ENCODE data around the gene CORO1C.

The CORO1C gene

DNA sequence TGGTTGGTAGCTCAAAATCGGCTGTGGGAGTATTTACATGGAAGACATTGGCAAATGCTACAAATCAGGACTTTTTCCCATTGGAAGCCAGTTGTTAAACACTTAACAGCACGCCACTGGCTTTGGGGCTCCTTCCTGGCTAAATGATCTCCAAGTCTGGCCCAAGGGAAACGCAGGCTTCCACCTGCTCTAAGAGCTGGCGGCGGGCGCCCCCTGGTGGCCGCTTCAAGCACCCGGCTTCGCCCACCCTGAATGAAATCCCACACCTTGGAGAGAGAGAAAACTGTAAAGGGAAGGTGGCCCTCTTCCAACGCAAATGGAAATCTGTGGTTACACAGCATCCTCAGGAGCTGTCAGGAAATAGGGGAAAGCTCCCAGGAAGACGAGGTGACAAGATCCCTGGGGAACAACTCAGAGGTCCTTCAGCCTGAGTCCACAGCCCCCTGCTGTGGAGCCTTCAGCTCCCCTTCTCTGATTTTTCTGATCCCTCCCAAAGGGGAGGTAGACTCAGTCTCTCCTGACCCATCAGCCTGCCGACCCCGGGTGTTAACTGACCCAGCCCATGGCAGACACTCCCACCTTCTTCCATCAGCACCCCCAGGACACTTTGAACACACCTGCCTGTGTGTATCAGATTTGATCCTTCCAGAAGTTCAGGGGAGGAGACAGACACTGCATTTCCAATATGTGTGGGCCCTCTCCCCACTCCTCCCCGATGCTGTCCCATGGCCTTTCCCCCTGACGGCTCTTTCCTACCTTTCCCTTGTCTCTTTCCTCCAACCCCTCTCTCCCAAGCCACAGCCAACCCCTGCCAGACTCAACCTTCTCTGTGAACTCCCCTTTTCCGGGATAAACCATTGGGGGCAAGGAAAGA lies 113.0 kb downstream of the CORO1C start:
- ATAC-seq (ENCODE audit: insufficient read depth, low read depth) (peak; percentile 81), DNase-seq (peak; percentile 81)
- peaks cover 2% of the 10 kb centered on the region; the same call in 1 of the 2 replicates for H3K79me2 ChIP-seq (ENCODE audit: insufficient read depth, low read length)
- 0 out of 2 replicates have a peak overlapping the region, but pooled peaks have one; percentile 15 for H3K4me2 ChIP-seq (ENCODE audit: insufficient read depth, low read length)
- peaks cover 1% of the 10 kb centered on the region for H4K20me1 ChIP-seq (ENCODE audit: insufficient read depth, low read length)
- no peaks in the 10 kb centered on the region for H3K27me3 ChIP-seq (ENCODE audit: insufficient read depth, low read length, poor library complexity)
- H3K27ac ChIP-seq (ENCODE audit: low read length): peak overlapping the region; percentile 56
- H3K4me1 ChIP-seq (ENCODE audit: insufficient read depth, low read length): peaks cover 24% of the 10 kb centered on the region
- no peak overlapping the region for H2AFZ ChIP-seq (ENCODE audit: low read depth, low read length)
- peaks cover 4% of the 10 kb centered on the region for H3K9me3 ChIP-seq (ENCODE audit: insufficient read depth, low read length, severe bottlenecking)
- H3K4me3 ChIP-seq (ENCODE audit: low read depth in 1 of 2, low read length in 2 of 2): no peak overlapping the region
- TF ChIP-seq, protein P1, sequence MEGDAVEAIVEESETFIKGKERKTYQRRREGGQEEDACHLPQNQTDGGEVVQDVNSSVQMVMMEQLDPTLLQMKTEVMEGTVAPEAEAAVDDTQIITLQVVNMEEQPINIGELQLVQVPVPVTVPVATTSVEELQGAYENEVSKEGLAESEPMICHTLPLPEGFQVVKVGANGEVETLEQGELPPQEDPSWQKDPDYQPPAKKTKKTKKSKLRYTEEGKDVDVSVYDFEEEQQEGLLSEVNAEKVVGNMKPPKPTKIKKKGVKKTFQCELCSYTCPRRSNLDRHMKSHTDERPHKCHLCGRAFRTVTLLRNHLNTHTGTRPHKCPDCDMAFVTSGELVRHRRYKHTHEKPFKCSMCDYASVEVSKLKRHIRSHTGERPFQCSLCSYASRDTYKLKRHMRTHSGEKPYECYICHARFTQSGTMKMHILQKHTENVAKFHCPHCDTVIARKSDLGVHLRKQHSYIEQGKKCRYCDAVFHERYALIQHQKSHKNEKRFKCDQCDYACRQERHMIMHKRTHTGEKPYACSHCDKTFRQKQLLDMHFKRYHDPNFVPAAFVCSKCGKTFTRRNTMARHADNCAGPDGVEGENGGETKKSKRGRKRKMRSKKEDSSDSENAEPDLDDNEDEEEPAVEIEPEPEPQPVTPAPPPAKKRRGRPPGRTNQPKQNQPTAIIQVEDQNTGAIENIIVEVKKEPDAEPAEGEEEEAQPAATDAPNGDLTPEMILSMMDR (IDR thresholded peaks at IDR 0.05; ENCODE audit: borderline replicate concordance, extremely low read depth, low read length, poor library complexity, severe bottlenecking): peak; percentile 98
- TF ChIP-seq EZH2 (IDR thresholded peaks at IDR 0.05; ENCODE audit: borderline replicate concordance, low read depth, low read length, severe bottlenecking): no peak
- 0 out of 2 replicates have a peak overlapping the region, but pooled peaks have one; percentile 12 for H3K9ac ChIP-seq (ENCODE audit: low read depth, low read length)
- peaks cover 19% of the 10 kb centered on the region for H3K36me3 ChIP-seq (ENCODE audit: insufficient read depth, low read length)

DNA sequence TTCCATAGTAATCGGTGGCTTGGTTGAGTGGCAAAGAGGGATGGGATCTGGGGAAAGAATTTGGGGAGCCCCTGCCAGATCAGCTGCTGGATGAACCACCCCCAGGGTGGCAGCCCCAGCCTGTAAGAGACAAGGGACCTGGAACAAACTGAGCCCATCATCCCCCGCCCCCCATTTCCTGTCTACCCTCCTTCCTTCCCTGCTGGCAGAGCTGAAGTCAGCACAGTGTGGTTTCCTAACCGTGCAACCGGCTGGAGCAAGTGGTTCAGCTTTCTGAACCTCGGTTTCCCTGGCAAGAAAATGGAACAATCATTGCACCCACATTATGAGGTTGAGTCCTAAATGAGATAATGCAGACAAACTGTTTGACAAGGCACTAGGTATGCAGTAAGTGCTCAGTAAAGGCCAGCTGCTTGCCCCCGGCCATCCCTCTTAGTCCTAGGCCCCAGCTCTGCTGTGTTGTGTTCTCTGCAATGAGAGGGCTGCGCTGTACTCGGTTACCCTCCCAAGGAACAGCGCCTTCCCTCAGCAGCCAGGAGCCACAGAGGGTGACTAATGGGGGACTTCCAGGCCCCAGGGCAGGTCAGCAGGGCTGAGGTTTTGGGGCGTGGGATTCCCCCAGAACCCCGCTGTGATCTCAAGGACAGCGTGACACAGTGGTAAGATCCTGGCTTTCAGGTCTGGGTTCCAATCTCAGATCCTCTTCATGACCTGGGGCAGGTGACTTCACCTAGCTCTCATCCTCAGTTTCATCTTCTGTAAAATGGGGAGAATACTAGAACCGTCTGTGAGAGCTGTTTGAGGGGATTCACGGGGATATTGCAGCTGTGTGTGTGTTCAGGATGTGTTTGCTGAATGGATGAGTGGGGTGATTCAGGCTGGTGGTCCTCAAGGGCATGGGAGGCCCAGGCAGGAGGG lies 114.1 kb downstream of the CORO1C start:
- Histone ChIP-seq H2AFZ (ENCODE audit: low read depth, low read length) (0 out of 2 replicates have a peak overlapping the region, but pooled peaks have one; percentile 34), H3K79me2 (ENCODE audit: insufficient read depth, low read length) (0 out of 2 replicates have a peak, but pooled peaks cover 1% of the 10 kb centered on the region), H3K9me3 (ENCODE audit: insufficient read depth, low read length, severe bottlenecking) (peaks cover 4% of the 10 kb centered on the region), H4K20me1 (ENCODE audit: insufficient read depth, low read length) (no peaks in the 10 kb centered on the region), H3K27ac (ENCODE audit: low read length) (peak overlapping the region; percentile 75), H3K4me2 (ENCODE audit: insufficient read depth, low read length) (peak overlapping the region; percentile 29), H3K9ac (ENCODE audit: low read depth, low read length) (peak overlapping the region; percentile 27; the same call in 1 of the 2 replicates), H3K27me3 (ENCODE audit: insufficient read depth, low read length, poor library complexity) (no peaks in the 10 kb centered on the region), H3K4me1 (ENCODE audit: insufficient read depth, low read length) (peaks cover 24% of the 10 kb centered on the region), H3K4me3 (ENCODE audit: low read depth in 1 of 2, low read length in 2 of 2) (no peak overlapping the region), H3K36me3 (ENCODE audit: insufficient read depth, low read length) (peaks cover 8% of the 10 kb centered on the region)
- TF ChIP-seq, protein P1 (IDR thresholded peaks at IDR 0.05; ENCODE audit: borderline replicate concordance, extremely low read depth, low read length, poor library complexity, severe bottlenecking): no peak
- no peak for TF ChIP-seq EZH2 (IDR thresholded peaks at IDR 0.05; ENCODE audit: borderline replicate concordance, low read depth, low read length, severe bottlenecking)
- DNase-seq: peak; percentile 88
- ATAC-seq (ENCODE audit: insufficient read depth, low read depth): peak; percentile 89

DNA sequence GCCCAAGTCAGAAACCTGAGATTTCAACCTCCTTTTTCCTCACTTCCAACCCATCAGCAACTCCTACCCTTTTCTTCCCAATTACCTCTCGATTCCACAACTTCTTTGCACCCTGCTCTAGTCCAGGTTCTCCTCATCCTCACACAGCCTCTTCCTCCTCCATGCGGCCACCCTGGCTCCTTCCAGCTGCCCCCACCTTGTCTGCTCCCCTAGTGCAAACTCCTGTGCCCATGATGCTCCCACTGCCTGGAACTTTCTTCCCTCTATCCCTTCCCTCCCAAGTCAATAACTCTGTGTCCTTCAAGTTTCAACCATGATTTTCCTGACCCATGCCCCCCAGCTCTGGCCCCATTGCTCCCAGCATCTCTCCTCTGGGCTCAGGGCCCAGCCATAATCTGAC lies 115.0 kb downstream of the CORO1C start:
- H3K27ac ChIP-seq (ENCODE audit: low read length): peak overlapping the region; percentile 75
- H3K4me1 ChIP-seq (ENCODE audit: insufficient read depth, low read length): peaks cover 24% of the 10 kb centered on the region
- no peak overlapping the region for H2AFZ ChIP-seq (ENCODE audit: low read depth, low read length)
- DNase-seq (no peak), ATAC-seq (ENCODE audit: insufficient read depth, low read depth) (no peak)
- H3K4me2 ChIP-seq (ENCODE audit: insufficient read depth, low read length): no peak overlapping the region
- H3K9me3 ChIP-seq (ENCODE audit: insufficient read depth, low read length, severe bottlenecking): peaks cover 4% of the 10 kb centered on the region
- no peaks in the 10 kb centered on the region for H3K27me3 ChIP-seq (ENCODE audit: insufficient read depth, low read length, poor library complexity)
- H3K36me3 ChIP-seq (ENCODE audit: insufficient read depth, low read length): peaks cover 3% of the 10 kb centered on the region; the same call in 1 of the 2 replicates
- H3K9ac ChIP-seq (ENCODE audit: low read depth, low read length): no peak overlapping the region
- TF ChIP-seq, protein P1 (IDR thresholded peaks at IDR 0.05; ENCODE audit: borderline replicate concordance, extremely low read depth, low read length, poor library complexity, severe bottlenecking): no peak
- TF ChIP-seq EZH2 (IDR thresholded peaks at IDR 0.05; ENCODE audit: borderline replicate concordance, low read depth, low read length, severe bottlenecking): no peak
- H4K20me1 ChIP-seq (ENCODE audit: insufficient read depth, low read length): no peaks in the 10 kb centered on the region
- H3K79me2 ChIP-seq (ENCODE audit: insufficient read depth, low read length): no peaks in the 10 kb centered on the region
- H3K4me3 ChIP-seq (ENCODE audit: low read depth in 1 of 2, low read length in 2 of 2): no peak overlapping the region

Measured in DND-41 (cell line).